Ramos (cell line): ENCODE results near the gene PKP1.
"Not testable (repeated sequence)": the region's sequence is repeated elsewhere in the genome, so short reads cannot be mapped to it uniquely, and the experiment has no call there.

Experiments
- in situ Hi-C: fragments of 300-500 bp; cut with MboI; formaldehyde crosslinking; loops from one replicate; pipeline ENCODE4 v1.14.3; 2022; ENCODE audit warnings: low sequenced_read_pairs; ENCODE audit not compliant: unreplicated experiment

Gene PKP1, protein sequence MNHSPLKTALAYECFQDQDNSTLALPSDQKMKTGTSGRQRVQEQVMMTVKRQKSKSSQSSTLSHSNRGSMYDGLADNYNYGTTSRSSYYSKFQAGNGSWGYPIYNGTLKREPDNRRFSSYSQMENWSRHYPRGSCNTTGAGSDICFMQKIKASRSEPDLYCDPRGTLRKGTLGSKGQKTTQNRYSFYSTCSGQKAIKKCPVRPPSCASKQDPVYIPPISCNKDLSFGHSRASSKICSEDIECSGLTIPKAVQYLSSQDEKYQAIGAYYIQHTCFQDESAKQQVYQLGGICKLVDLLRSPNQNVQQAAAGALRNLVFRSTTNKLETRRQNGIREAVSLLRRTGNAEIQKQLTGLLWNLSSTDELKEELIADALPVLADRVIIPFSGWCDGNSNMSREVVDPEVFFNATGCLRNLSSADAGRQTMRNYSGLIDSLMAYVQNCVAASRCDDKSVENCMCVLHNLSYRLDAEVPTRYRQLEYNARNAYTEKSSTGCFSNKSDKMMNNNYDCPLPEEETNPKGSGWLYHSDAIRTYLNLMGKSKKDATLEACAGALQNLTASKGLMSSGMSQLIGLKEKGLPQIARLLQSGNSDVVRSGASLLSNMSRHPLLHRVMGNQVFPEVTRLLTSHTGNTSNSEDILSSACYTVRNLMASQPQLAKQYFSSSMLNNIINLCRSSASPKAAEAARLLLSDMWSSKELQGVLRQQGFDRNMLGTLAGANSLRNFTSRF

DNA sequence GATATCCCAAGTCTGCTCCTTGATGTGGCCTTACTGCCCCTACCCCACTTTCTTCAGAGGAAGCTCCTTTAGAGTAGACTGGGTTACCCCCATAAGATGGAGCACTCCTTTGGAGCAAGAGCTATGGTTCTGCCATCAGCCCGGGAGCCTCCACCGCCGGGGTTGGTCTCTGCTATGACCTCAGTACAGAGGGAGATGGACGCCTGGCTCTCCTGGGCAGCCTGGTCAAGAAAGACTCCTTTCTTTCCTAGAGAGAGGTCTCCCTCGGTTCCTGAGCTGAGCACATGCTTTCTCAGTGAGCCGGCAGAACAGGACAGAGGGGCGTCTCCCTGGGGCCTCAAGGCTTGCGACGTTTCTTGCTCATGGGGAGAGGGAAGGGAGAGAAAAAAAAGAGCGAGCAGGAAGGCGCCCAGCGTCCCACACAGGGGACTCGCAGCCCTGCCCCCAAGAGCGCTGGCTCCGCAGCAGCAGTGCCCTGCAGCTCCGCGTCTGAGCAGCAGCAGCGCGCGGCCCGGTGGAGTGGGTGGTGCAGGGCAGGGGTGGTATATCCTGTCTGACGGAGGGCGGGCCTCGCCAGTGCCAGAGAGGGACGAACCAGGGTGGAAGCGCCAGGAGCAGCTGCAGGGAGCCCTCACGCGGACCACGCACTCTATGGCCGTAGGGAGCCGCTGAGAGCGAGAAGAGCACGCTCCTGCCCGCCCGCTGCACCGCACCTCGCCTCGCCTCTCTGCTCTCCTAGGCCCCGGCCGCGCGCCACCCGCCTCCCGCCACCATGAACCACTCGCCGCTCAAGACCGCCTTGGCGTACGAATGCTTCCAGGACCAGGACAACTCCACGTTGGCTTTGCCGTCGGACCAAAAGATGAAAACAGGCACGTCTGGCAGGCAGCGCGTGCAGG is at the start of gene PKP1:
PKP1 (plus strand) TSS at position 576 of the 899 bp plus-strand sequence; CDS start at position 773, 197 bp downstream.
- in situ Hi-C loops, result no loop called here

DNA sequence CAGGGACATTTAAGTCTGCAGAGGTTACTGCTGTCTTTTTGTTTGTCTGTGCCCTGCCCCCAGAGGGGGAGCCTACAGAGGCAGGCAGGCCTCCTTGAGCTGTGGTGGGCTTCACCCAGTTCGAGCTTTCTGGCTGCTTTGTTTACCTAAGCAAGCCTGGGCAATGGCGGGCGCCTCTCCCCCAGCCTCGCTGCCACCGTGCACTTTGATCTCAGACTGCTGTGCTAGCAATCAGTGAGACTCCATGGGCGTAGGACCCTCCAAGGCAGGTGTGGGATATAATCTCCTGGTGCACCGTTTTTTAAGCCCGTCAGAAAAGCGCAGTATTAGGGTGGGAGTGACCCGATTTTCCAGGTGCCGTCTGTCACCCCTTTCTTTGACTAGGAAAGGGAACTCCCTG is 43.7 kb upstream of the PKP1 start:
- in situ Hi-C loops, result not testable (repeated sequence)

DNA sequence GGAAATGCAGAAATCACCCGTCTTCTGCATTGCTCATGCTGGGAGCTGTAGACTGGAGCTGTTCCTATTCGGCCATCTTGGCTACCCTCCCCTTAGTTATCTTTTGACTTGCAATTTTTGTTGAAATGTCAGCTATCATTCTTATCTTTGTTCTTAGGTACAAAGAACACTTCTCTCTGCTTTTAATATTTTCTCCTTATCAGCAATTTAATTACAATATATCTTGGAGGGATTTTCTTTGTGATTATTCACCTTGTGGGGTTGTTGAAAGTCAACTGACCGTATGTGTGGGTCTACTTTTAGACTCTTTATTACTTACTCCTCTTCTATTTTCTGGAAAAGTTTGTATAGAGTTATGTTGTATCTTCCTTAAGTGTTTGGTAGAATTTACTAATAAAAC is 43.1 kb upstream of the PKP1 start:
- in situ Hi-C loops, result no loop called here

DNA sequence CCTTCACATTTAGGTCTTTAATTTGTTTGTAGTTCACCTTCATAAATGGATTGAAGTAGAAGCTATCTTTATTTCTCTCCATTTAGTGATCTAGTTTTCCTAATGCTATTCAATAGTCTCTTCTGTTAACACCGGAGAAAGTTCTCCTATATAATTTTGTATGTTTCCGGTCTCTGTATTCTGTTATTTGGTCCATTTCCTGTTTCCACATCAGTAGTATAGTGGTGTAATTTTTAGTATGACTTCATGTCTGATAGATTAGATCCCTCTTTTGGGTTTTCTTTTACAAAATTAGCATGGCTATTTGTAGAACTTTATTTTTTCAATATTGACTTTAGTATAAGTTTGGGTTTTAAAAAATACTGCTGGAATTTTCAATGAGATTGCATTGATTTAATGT is 41.6 kb upstream of the PKP1 start:
- in situ Hi-C loops, result no loop called here

DNA sequence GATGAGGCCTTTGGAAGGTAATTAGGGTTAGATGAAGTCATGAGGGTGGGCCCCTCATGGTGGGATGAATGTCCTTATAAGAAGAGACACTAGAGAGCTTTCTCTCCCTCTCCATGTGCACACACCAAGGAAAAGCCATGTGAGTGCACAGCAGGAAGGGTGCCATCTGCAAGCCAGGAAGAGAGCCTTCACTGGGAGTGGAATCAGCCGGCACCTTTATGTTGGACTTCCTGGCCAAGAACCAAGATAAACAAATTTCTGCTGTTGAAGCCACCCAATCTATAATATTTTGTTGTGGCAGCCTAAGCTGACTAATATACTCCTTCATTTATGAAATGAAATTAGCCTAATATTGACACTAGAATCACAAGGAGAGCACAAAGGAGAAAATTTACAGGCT is 38.2 kb upstream of the PKP1 start:
- in situ Hi-C loops, result no loop called here

DNA sequence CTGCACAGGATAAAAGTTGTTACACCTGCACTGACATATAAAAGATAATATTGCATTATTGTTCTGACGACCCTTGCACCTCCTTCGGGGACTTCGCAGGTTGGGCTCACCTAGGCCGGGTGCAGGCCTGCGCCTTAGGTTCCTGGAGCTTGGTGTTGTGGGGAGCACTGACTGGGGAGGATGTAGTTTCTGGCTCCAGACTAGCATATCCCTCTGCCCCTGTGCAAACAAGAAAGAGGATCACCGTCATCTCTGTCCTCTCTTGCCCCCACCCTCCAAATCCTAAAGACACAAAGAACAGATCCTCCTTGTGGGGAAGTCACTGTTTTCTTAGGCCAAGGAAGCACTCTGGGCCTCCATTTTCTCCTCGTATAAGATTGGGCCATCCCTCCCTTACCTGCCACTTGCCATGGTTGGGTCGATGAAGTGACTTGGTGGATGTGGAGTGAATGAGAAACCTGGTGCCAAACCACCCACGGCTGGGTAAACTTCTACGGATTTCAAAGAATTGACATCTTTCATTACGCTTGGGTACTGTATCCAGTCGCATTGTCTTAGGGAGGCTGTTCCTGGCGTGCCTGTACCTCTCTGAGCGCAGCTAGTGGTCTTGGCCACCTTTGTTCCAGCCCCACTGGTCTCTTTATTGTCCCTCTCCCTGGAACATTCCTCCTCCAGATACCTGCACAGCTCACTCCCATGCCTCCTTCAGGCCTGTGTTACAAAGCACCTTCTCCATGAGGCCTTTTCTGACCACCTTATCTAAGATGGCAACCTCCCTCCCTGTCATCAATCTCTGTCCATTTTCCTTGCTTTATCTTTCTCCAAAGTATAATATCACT is 34.4 kb upstream of the PKP1 start:
- in situ Hi-C loops, result no loop called here

DNA sequence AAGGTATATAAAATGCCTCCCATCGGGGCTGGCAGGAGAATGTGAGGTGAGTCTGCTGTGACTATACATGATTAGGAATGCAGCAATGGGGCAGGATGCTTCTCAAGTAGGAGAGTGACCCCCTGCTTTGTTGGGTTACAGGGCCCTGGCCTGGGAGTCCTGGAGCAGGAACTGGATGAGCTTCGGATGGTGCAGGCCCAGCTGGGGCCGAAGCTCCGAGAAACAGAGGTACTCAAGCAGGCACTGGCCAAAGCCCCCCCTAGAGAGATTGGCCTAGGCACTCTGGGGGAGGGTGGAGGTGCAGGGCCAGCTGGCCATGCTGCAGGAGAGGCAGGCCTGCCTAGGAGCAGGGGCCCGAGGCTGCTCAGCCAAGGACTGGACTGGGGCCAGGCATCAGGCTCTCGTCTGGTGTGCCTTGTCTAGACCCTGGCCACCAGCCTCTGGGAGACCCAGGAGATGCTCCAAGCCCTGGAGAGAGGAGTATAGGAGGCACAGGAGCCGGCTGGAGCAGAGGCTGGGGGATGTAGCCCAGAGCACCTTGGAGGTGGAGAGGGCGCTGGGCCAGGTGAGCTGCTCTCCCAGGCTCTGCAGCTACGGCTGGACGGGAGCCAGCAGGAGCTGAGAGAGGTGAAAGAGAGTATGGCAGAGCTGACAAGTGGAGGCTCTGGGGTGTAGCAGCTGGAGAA is 32.8 kb upstream of the PKP1 start:
- in situ Hi-C loops, result no loop called here

DNA sequence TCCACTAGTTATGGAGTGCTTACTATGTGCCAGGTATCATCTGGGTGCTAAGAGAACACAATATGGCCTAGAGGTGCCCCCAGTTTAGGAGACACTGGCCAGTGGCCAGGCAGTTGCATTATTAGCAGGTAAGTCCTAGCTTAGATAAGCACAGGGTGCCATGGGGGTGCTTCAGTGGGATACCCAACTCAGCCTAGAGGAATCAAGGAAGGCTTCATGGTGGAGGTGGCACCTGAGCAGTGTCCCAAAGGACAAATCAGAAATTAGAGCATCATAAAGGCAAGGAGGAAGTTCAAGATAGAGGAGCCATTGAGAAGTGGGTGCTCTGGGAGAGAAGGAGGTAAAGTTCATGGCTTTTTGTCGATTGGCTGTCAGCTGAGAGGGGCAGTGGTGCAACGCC is 31.9 kb upstream of the PKP1 start:
- in situ Hi-C loops, result no loop called here

DNA sequence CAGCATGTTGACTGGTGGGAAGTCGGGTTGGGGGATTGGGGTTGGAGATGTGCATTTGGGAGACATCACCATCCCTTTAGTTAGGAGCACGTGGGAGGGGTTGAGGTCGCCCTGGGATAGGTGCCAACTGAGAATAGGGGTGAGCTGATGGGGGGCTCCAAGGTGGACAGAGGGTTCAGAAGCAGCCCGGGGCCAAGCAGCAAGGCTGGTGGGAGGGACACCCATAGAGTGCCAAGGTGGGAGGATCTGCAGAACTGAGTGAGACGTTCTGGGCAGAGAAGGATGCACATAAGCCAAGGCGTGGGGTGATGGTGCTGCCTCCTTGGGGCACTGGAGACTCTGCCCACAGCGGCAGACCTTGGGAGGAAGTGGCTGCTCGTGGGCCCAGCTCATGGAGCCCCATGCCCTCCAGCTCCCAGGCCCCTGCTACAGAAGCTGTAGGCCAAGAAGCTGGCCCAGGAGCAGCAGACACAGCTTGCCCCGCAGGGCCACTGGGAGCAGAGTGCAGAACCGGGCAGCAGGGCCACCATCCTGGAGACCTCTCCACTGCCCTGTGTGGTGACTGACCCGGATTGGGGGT is 31.4 kb upstream of the PKP1 start:
- in situ Hi-C loops, result no loop called here

DNA sequence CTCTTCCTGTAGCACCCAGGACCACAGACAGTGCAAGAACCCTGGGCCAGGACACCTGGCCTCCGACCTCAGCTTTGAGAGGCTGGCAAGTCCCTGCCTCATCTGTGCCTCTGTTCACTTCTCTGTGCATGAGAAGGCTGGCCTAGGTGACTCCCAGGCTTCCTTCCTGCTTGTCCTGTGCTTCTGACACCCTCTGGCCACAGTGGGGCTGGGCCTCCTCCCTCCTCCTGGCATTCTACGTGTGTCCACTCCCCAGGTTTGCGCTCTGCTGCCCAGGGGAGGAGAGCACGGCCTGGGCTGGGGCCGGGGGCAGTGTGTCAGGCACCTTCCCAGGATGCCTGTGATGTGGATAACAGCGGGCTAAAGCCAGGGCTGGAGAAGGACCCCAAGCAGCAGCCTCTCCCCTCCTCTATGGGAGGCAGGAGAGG is 30.3 kb upstream of the PKP1 start:
- in situ Hi-C loops, result no loop called here

DNA sequence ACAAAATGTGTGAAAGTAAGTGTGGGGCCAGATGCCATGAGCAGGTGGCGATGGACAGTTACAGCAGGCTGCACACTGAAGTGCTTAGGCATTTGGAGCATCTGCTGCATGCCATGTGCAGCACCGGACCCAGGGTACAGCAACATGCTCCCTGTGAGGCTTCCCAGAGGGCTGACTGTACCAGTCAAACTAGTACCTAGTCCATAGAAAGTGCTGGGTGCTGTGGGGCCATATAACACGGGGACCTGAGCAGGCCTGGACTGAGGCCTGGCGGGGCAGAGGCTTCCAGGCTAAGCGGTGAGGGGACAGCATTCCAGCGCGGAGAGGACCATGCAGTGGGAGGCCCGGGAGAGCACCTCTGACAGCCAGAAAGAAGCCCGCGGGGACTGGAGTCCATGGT is 29.9 kb upstream of the PKP1 start:
- in situ Hi-C loops, result no loop called here

DNA sequence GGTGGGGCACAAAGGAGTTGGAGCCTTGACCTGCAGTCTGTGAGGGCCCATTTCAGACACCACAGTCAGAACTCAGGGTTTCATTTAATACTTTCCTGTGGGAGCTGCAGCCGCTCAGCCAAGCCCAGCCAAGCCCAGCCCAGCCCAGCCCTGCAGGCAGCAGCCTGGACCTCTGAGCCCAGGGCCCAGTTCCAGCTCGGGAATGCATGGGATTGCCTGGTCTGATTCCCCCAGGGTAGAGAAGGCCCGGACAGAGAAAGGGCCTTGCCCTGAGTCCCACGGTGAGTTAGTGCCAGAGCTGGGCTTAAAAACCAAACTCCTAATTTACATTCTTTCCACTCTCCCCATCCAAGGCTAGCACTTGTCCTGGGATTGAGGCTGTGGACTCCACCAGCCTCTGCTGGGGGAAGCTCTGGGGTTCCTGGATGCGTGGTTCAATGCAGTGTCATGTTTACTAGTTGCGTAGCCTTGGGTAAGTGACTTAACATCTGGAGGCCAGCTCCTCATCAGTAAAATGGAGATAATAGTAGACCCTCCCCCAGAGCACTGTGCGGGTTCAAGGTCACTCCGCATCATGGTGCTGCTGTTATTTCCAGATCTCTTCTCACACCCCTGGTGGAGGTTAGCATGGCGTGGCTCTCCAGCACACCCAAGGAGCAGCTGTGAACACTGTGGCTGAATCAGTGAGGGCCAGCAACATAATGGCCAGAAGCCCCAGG is 29.2 kb upstream of the PKP1 start:
- in situ Hi-C loops, result no loop called here

DNA sequence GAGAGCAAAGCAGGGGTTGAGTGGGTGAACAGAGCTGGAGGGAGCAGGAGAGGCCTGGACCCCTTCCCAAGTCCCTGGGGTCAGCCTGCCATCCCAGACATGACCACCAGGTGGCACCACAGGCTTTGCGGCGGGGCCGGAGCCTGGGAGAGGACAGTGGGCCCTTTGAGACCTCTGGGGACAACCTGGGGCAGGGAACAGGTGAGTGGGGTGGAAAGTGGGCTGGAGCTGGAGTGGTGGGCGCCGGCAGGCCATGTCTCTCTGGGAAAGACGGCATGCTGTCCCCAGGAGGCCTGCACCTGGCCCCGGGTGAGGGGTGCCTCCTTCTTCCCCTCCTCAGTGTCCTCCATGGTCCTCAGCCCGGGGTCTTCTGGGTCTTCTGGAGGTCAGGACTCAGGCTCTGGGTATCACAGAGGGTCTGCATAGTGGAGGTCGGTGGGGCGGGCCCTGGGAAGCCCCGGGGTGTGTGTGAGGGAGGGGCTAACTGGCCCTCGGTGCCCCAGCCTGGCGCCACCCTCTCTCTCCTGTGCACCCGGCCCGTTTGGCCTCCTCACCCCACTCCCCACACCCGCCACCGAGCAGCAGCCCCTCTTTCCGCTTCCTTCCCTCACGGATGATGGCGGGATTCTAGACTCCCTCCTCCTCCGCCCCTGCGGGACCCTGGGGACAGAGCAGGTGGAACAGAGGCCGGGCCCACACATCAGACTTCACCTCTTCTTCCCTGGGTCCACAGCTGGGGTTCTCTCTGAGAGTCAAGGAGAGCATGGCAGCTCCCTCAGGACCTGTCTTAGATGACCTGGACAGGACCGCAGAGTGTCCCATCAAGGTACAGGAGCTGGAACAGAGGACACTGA is 28.5 kb upstream of the PKP1 start:
- in situ Hi-C loops, result no loop called here

DNA sequence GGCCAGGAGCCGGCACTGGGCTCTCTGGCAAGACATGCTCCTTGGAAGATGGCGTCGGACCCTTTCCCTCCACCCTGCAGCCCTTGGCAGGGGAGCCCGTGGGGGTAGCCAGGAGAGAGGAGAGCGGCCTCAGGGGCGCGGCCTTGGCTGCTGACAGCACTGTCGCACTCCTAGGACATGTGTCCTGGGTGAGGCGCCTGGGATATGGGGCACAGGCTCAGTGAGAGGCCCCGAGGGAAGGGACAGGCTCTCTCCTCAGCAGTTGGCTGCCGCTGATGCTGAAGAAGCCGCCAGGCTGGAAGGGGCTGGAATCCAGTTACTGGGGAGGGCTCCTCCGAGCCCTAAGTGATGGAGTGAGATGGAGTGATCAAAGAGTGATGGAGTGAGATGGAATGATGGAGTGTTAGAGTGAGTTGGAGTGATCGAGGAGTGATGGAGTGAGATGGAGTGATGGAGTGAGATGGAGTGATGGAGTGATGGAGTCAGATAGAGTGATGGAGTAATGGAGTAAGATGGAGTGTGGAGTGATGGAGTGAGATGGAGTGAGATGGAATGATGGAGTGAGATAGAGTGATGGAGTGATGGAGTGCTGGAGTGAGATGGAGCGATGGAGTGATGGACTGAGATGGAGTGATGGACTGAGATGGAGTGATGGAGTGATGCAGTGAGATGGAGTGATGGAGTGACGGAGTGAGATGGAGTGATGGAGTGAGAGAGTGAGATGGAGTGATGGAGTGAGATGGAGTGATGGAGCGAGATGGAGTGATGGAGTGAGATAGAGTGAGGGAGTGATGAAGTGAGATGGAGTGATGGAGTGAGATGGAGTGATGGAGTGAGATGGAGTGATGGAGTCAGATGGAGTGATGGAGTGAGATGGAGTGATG is 27.6 kb upstream of the PKP1 start:
- in situ Hi-C loops, result no loop called here

DNA sequence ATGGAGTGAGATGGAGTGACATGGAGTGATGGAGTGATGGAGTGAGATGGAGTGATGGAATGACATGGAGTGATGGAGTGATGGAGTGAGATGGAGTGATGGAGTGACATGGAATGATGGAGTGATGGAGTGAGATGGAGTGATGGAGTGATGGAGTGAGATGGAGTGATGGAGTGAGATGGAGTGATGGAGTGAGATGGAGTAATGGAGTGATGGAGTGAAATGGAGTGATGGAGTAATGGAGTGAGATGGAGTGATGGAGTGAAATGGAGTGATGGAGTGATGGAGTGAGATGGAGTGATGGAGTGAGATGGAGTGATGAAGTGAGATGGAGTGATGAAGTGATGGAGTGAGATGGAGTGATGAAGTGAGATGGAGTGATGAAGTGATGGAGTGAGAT is 25.2 kb upstream of the PKP1 start:
- in situ Hi-C loops, result not testable (repeated sequence)

DNA sequence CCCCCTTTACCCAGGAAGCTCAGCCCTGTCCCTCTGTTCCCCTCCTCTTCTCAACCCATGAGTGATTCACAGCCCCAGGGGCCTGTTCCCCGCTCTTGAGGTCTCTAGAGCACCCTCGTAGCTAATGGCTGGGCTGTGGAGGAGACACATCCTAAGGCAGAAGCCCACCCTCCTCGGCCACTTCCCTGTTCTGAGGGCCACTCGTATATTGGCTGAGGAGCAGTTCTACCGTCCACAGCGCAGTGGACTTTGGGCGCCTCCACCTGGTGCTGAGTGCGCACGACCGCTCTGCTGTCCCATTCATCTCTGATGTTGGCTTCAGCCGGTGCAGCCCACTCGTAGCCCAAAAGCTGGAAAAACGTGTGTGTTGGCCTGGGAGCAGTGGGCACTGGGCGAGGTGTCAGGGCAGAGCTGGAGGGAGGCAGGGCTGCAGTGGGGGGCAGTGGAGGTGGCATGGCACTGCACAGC is 24.5 kb upstream of the PKP1 start:
- in situ Hi-C loops, result no loop called here
